Esophagus muscularis mucosa (tissue), 4 donors: Measurements from ENCODE around the gene LRP2. TPM values are rescaled to one million over a fixed set of nuclear protein-coding genes. Genes with fewer than 3 reads are reported as not detected.
"Not testable (repeated sequence)": the region's sequence is repeated elsewhere in the genome, so short reads cannot be mapped to it uniquely, and the experiment has no call there.

Source experiments
- DNase-seq: peaks from one replicate; pipeline ENCODE4 v3.0.0-alpha.2; 2017; ENCODE audit errors: extremely low spot score
- H3K27ac ChIP-seq, 4 donors: fragments of 200-600 bp; sonication (generic); replicated peaks in 1 of 4; 1 replicate in 3 of 4; 2 replicates in 1 of 4; pipeline ENCODE4 v1.5.1; 2016 to 2019; ENCODE audit warnings: mild to moderate bottlenecking in 1 of 4
- H3K27me3 ChIP-seq, 4 donors: fragments of 200-600 bp; sonication (generic); one replicate each; pipeline versions ENCODE4 v1.5.1 to v1.6.0; 2016 to 2019
- H3K36me3 ChIP-seq, 4 donors: fragments of 200-600 bp; sonication (generic); one replicate each; pipeline ENCODE4 v1.5.1; 2016 to 2019
- H3K4me1 ChIP-seq, 4 donors: fragments of 200-600 bp; sonication (generic); one replicate each; pipeline ENCODE4 v1.5.1; 2016 to 2019
- H3K4me3 ChIP-seq, 4 donors: fragments of 200-600 bp; sonication (generic); 1 replicate in 2 of 4; 2 replicates in 2 of 4; pipeline ENCODE4 v1.5.1; 2016 to 2019; ENCODE audit warnings: mild to moderate bottlenecking in 4 of 4, moderate library complexity in 1 of 4
- H3K9me3 ChIP-seq, 4 donors: fragments of 200-600 bp; sonication (generic); 1 replicate in 3 of 4; 2 replicates in 1 of 4; pipeline ENCODE4 v1.5.1; 2016 to 2019
- EP300 ChIP-seq: sonication (generic); formaldehyde crosslinking; IDR thresholded peaks from one replicate; pipeline ENCODE4 v1.6.1; 2017; ENCODE audit warnings: antibody characterized with exemption
- POLR2A ChIP-seq: fragments of 450-650 bp; IDR thresholded peaks from one replicate; pipeline ENCODE4 v1.6.1; 2017; ENCODE audit warnings: antibody characterized with exemption, moderate library complexity, mild to moderate bottlenecking, low read depth
- POLR2AphosphoS5 ChIP-seq, 2 donors: sonication (generic); formaldehyde crosslinking; IDR thresholded peaks; one replicate each; pipeline ENCODE4 v1.6.1; 2017; ENCODE audit warnings: antibody characterized with exemption in 2 of 2
- WGBS: methylation state at CpG from one replicate; pipeline ENCODE4 v1.1.5; 2018; 5-methylcytosine and 5-hydroxymethylcytosine counted together
- intact Hi-C: fragments of 100-400 bp; cut with DNase I; formaldehyde crosslinking; loops from one replicate; pipeline ENCODE4 v1.15.1; 2023
- total RNA-seq, 4 donors: library from RNA; depleted of rRNA; stranded (reverse); fragments of >200 nt; gene quantifications; one replicate each; pipeline versions ENCODE4 v1.1.0 to v1.2.1, GENCODE V29; 2016
- TF ChIP-seq, protein P1 (sequence below), 3 experiments: fragments of 200-600 bp in 2 of 3; fragments of 450-650 bp in 1 of 3; sonication (generic) in 2 of 3; IDR thresholded peaks; one replicate each; pipeline ENCODE4 v1.5.1; 2017 to 2019; ENCODE audit warnings: antibody characterized with exemption in 3 of 3, mild to moderate bottlenecking in 2 of 3, moderate library complexity in 1 of 3

Gene LRP2
- total RNA-seq = not detected

DNA sequence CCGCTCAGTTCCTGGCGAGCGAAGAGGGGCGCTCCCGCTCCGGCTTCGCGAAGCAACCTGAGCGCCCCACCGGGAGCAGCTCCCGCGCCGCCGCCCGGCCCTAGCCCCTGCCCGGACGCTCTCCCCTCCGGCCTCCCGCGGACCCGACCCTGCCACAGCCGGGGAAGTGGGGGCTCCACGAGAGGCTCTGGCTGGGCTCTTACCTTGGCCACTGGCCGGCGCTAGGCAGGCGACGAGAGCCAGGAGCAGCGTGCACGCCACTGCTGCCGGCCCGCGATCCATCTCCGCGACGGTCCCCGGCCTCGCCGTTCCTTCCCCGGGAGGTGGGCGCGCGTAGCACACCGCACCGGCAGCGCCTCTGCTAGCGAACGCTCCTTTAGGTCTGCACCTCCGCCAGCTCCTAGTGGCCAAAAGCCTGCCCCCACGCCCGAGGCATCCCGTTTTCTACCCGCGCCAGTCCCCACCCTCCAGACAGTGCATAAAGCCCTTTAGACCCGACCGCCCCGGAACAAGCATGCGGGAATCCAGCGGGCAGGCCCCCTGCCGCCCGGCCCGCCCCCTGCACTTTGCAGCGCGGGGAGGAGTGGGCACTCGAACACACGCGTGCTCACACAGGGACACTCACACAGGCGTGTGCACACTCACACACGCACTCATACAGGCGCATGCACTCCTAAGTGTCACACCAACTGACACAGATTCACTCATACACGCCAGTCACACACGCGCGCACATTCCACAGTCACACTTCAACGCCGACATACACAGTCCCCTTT, at the start of gene LRP2:
LRP2 (minus strand) TSS at position 417 of the 776 bp plus-strand sequence; CDS start at position 282, 135 bp downstream.
- Histone ChIP-seq H3K27ac (no peak within 1 kb of the TSS), H3K4me3 (peak within 1 kb of the TSS; percentile 53 to 69 (median 58)), H3K36me3 (no peaks in the 10 kb centered on the region), H3K9me3 (no peaks in the 10 kb centered on the region), H3K4me1 (peaks cover 35 to 45% (median 44%) of the 10 kb centered on the region in 4 donors), H3K27me3 (peaks cover 0 to 57% (median 17%) of the 10 kb centered on the region in 4 donors)
- DNase-seq = no peak
- WGBS = 0% methylated on average over 9 of the region's 75 CpGs
- intact Hi-C loops = no loop called here
- TF ChIP-seq POLR2A (no peak), EP300 (no peak), POLR2AphosphoS5 (IDR thresholded peaks at IDR 0.05) (no peak)
- TF ChIP-seq, protein P1, sequence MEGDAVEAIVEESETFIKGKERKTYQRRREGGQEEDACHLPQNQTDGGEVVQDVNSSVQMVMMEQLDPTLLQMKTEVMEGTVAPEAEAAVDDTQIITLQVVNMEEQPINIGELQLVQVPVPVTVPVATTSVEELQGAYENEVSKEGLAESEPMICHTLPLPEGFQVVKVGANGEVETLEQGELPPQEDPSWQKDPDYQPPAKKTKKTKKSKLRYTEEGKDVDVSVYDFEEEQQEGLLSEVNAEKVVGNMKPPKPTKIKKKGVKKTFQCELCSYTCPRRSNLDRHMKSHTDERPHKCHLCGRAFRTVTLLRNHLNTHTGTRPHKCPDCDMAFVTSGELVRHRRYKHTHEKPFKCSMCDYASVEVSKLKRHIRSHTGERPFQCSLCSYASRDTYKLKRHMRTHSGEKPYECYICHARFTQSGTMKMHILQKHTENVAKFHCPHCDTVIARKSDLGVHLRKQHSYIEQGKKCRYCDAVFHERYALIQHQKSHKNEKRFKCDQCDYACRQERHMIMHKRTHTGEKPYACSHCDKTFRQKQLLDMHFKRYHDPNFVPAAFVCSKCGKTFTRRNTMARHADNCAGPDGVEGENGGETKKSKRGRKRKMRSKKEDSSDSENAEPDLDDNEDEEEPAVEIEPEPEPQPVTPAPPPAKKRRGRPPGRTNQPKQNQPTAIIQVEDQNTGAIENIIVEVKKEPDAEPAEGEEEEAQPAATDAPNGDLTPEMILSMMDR (IDR thresholded peaks at IDR 0.05) = no peak

DNA sequence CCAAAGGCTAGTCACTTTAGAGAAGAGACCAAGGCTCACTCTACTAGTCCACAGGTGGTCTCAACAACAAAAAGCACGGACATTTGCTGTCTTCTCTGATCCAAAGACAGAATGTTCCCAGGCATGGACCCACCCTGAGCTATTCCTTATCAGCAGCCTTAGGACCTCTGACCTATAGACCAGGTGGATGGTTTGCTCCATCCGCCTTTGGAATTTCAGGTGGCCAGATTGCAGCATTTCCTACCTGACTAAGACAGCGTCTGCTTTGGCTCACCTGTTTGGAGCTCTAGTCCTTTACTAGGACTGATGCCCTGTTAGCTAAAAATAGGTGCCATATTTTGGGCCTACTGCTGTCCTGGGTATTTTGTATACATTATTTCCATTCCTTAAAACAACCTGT, 44.6 kb upstream of the LRP2 start:
- intact Hi-C loops = no loop called here
- no peaks in the 10 kb centered on the region for H3K27me3 ChIP-seq
- DNase-seq = no peak
- H3K27ac ChIP-seq = no peak overlapping the region
- 72% methylated on average over 3 of the region's 3 CpGs for WGBS
- H3K36me3 ChIP-seq = no peaks in the 10 kb centered on the region
- H3K4me3 ChIP-seq = no peak overlapping the region
- H3K4me1 ChIP-seq = no peaks in the 10 kb centered on the region
- H3K9me3 ChIP-seq = no peaks in the 10 kb centered on the region
- TF ChIP-seq, protein P1 (IDR thresholded peaks at IDR 0.05) = no peak
- TF ChIP-seq POLR2AphosphoS5 (IDR thresholded peaks at IDR 0.05) = no peak
- TF ChIP-seq EP300 = no peak
- TF ChIP-seq POLR2A = no peak

DNA sequence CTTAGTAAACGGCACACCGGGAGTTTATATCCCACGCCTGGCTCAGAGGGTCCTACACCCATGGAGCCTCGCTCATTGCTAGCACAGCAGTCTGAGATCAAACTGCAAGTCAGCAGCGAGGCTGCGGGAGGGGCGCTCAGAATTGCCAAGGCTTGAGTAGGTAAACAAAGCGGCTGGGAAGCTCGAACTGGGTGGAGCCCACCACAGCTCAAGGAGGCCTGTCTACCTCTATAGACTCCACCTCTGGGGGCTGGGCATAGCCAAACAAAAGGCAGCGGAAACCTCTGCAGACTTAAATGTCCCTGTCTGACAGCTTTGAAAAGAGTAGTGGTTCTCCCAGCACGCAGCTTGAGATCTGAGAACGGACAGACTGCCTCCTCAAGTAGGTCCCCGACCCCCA, 37.2 kb upstream of the LRP2 start:
- H3K4me3 ChIP-seq, DNase-seq, intact Hi-C loops, H3K27me3 ChIP-seq, H3K4me1 ChIP-seq, H3K36me3 ChIP-seq, H3K9me3 ChIP-seq, H3K27ac ChIP-seq: not testable (repeated sequence)
- WGBS = 95% methylated on average over 12 of the region's 13 CpGs

DNA sequence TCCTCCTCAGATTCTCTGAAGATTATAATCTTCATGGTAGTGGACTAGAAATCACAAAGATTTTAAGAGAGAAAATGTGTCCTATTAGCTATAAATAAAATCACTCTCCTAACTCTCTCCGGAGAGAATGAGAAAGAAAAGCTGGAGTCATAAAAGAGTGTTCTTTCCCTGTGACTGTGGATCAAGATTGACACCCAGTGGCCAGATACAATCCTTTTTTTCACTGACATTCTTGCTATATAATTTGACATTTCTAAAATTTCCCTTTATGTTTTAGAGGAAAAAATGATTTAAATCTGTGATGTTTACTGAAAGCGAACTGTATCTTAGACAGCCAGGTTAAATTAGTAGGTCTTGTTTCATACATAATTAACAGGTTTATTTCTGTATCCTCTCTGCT, 35.4 kb upstream of the LRP2 start:
- intact Hi-C loops = no loop called here
- 51% methylated on average over 2 of the region's 2 CpGs for whole genome bisulfite sequencing
- H3K4me3 ChIP-seq = no peak overlapping the region
- DNase-seq = no peak
- H3K4me1 ChIP-seq = no peaks in the 10 kb centered on the region
- H3K36me3 ChIP-seq = no peaks in the 10 kb centered on the region
- H3K27ac ChIP-seq = no peak overlapping the region
- H3K9me3 ChIP-seq = no peaks in the 10 kb centered on the region
- TF ChIP-seq POLR2A (no peak), POLR2AphosphoS5 (IDR thresholded peaks at IDR 0.05) (no peak)
- TF ChIP-seq, protein P1 (IDR thresholded peaks at IDR 0.05) = no peak
- no peaks in the 10 kb centered on the region for H3K27me3 ChIP-seq

DNA sequence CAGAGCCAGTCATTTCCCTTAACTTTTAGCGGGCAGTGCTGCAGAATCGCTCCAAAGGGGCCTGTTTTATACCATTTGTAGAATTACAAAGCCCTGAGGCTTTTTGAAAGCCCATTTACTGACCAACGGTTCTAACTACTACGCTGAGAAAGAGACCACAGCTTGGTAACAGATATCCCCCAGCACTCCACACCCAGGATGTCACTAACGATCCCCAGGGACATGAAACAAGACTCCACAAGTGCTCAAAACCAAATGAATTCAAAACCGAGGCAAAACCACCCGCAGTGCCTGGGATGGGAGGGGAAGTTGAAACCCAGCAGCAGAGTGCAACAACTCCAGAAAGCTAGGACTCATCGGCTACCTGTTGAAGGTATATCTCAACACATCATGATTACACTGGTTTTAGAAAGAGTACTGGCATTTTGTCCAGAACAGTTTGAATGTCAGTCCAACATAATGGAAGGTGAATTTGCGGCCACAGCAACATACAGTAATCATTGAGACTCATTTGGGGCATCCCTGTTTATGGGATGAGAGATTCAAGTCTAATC, 33.6 kb upstream of the LRP2 start:
- Histone ChIP-seq H3K36me3 (no peaks in the 10 kb centered on the region), H3K27ac (no peak overlapping the region), H3K27me3 (no peaks in the 10 kb centered on the region), H3K4me3 (no peak overlapping the region), H3K9me3 (no peaks in the 10 kb centered on the region), H3K4me1 (no peaks in the 10 kb centered on the region)
- DNase-seq = no peak
- intact Hi-C loops = no loop called here
- WGBS = 73% methylated on average over 9 of the region's 9 CpGs
- TF ChIP-seq EP300 (no peak), POLR2A (no peak), POLR2AphosphoS5 (IDR thresholded peaks at IDR 0.05) (no peak)
- TF ChIP-seq, protein P1 (IDR thresholded peaks at IDR 0.05) = no peak
